GM18951 (cell line): ENCODE measurements around the gene MXRA8.

ENCODE experiments used
- POLR2A ChIP-seq: IDR thresholded peaks from 4 replicates; pipeline ENCODE4 v1.6.1; 2011; ENCODE audit warnings: mild to moderate bottlenecking; ENCODE audit not compliant: insufficient read length, insufficient read depth; ENCODE audit errors: extremely low read depth
- in situ Hi-C: fragments of 300-500 bp; cut with MboI; formaldehyde crosslinking; loops from one replicate; pipeline ENCODE4 v1.12.0; 2022; ENCODE audit warnings: low sequenced_read_pairs, mixed read lengths, inconsistent platforms; ENCODE audit not compliant: unreplicated experiment

The MXRA8 gene

GRCh38 chr1:1355416-1355815 lies 2.9 kb downstream of the MXRA8 start:
- no peak for TF ChIP-seq POLR2A
- in situ Hi-C loops, result no loop called here

GRCh38 chr1:1354271-1355247 lies 3.8 kb downstream of the MXRA8 start:
- in situ Hi-C loops, result no loop called here

DNA sequence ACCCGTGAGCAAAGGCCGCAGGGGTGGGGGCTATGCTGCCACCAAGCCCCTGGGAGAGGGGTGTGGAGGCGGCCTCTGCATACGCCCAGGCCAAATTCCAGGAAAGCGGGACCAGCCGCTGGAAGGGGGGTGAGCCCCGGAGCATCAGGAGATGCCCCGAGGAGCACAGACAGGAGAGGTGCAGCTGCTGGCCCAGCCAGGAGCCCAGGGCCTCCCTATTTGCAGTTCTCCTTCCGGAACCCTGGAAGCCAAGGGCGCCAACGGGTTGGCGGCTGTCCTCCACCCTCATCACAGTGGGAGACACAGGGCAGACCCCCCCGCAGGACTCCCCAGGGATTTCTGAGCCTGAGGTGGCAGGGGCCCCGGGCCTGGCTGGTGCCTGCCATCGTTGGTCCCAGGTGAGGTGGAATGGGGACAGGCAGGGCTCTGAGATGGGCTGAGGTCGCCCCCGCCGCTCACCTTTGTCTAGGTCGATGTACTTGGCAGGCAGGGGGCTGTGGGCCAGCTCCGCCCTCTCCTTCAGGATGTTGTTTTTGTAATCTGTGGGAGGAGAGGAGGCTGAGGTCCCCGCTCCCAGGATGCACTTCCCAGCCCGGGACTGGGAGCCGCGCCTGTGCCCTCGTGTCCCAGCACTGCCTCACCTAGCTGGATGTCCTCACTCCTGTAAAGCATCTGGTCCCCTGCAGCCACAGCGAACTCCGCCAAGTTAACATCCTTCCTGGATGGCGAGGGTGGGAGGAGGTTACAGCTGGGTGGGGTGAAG lies 4.8 kb downstream of the MXRA8 start:
- in situ Hi-C loops, result no loop called here

More at GRCh38 chr1:1354271-1355247, 3.8 kb downstream of the MXRA8 start:
- TF ChIP-seq POLR2A, result no peak

DNA sequence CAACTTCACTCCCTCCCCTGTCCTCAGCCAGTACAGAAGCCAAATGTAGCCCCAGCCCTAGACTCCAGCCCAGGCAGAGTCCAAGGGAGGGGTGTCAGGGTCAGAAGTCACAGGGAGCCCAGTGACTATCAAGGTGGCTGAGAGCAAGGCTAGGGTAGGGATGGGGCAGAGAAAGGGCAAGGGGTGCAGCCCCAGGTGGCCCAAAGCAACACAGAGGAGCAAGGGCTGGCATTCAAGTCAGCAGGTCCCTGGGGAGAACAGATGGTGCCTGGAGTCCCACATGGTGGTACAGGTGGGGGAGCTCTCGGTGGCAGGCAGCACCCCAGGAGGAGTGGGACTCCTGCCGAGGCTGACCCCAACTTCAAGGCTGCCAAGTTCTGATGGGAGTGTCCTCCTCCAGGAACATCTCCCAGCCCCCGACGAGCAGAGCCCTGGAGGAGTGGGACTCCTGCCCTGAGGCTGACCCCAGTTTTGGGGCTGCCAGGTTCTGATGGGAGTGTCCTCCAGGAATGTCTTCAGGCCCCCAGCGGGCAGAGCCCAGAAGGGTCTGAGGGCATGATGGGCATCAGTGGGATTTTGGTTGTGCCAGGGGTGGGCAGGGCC lies 5.5 kb downstream of the MXRA8 start:
- in situ Hi-C loops, result no loop called here
- TF ChIP-seq POLR2A, result no peak

More for the DNA sequence above, 4.8 kb downstream of the MXRA8 start:
- no peak for TF ChIP-seq POLR2A

DNA sequence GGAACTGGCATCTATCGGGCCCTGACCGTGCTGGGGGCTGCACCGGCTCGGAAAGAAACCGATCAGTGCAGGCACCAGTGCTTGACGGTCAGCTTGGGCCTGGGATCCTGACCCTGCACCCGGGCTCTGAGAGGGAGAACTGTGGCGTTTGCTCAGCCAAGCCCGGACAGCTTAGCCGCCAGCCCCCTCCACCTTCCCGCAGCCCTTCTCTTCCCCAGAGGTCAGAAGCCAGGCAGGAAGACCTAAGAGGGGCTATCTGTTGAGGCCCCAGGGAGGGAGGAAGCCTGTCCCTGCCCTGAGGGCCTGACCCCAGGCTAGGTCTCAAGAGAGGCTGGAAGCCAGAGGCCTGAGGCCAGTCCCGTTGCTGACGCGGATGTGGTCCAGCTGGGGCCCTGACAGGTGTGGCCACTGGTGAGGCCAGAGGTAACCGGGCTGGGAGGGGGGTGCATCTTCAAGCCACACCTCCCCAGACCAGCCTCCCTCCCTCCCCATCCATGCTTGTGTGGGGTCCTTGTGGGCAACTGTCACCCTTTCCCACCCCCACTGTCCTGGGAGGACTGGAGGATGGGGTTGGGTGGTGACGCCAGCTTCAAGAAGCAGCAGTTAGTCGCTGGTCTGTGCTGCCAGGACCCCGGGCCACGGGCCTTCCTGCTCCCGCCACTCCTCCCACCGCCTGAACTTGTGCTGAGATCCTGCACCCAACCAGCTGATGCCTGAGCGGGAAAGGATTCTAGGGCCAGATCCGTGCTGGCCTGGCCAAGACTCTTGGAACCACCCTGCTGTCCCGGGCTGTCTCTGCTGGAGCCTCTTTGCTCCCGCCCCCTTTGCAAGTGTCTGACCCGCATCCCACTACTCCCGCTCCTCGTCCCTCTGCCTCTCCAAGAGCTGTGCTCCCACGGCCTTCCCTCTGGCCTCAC lies 6.6 kb downstream of the MXRA8 start:
- in situ Hi-C loops, result no loop called here
- no peak for TF ChIP-seq POLR2A

DNA sequence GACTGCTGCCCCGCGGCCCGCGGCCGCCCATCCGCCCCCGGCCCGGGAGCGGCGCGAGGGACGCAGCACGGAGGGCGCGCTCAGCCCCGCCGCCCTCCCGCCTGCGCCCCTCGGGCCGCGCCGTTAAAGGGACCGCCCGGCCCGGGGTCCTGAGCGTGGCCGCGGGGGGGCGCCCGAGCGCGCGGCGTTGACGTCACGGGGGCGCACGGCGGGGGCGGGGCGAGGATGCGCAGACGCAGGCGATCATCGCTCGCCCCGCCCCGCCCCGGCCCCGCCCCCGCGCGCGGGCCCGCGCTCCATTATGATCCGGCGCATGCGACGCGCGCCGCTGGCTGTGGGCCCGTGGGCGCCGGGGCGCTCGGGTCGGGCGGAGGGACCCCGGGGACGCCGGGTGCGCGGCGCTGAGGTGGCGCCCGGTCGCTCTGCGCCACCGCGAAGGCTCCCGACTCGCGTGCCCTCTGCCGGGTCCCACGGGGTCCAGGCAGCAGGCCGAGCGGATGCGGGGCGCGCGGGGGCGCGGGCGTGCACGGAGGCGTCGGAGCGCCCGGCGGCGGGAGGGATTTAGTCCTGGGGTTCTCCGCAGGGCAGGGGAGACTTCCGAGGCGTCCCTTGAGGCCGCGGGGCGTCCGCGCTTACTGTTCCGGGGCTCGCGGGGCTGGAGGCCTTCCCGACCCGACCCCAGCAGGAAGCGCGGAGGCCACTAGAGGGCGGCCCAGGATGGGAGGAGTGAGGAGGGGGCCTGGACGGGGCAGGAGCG lies 8.9 kb downstream of the MXRA8 start, which contains the start of gene DVL1:
TSS of gene DVL1 (minus strand) at position 163 of the 757 bp plus-strand sequence. CDS start 353 bp downstream, outside the sequence.
- peak; percentile 79 for TF ChIP-seq POLR2A
- in situ Hi-C loops, result no loop called here

DNA sequence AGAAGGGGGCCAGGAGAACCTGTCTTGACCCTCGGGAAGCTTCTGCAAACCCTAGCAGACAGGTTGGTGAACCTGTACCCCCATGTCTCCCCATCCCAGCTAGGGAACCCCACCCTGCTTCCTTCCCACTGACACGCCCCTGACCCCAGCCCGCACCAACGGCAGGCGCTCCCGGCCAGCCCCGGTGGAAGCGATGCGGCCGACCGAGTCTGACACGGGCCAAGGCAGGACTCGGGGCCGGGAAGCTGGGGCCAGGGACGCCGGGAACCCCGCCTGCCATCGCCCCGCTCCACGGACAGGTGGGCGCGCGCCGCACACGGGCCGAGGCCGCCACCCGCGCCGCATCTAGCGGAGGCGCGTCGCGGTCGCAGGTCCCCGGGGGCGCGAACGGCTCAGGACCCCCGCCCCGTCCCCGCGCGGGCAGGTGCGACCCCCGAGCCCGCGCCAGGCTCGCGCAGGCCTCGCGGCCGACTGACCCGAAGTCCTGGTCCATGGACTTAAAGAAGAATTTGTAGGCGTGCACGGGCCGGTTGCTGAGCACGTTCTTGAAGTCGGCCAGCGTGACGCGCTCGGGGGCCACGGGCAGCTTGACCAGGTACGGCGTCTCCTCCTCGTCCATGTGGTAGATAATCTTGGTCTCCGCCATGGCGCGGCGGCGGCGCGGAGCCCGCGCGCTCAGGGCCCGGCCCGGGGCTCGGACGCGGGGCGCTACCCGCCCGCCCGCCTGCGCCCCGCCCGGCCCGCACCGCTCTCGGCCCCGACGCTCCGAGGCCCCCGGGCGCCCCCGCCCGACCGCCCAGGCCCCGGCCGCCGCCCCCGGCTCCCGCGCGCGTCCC lies 9.7 kb downstream of the MXRA8 start:
- in situ Hi-C loops, result no loop called here
- TF ChIP-seq POLR2A, result no peak

DNA sequence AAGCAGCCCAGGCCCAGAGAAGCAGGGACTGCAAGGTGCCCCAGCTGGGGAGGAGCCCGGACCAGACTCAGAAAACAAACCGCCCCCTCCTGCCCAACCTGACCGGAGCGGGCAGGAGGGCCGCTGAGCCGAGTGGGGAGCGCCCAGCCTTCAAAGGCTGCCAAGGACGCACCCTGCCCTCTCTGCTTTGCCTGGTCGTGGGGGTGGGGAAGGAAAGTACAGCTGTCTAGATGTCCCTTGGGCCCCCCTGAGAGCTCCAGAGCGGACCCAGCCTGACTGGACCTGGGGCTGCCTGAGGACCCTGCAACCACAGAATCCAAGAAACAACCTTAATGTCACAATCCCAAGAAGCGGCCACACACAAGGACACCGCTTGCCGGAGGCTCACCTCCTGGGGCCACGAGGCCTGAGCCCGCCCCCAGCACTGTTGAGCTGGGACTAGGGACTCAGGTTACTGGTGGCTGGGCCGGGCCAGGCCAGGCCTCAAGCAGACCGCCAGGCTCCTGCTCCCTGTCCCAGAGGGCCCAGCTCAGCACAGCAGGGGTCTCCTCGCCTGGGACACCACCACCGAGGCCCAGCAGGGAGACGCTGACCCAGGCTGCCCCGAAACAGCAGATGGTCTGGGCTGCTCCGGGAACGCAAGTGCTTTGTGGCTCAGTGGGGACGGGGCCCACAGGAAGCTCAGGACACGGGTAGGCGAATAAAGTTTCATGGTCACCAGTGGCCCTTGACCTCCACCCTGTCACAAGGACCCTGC lies 10.5 kb downstream of the MXRA8 start:
- in situ Hi-C loops, result no loop called here
- TF ChIP-seq POLR2A, result no peak

- in situ Hi-C loops, result no loop called here
- TF ChIP-seq POLR2A, result no peak
These were observed 11.2 kb downstream of the MXRA8 start for GRCh38 chr1:1347026-1347595.

DNA sequence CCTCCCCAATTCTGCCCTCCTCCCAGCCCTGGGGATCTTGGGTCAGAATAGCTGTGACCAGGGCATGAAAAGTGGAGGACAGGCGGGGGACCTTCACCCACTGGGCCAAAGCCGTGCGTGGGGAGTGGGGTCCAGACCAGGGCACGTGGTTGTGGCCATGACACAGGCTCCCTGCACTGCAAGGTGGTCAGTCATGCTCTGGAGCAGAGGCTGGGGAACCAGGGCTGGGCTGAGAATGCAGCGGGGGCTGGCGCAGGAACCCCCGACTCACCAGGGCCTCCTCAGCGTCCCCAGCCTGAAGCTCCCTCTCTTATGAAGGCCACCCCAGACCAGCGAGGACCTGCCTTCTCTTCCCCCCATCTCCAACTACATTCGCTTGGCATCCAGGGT lies 11.9 kb downstream of the MXRA8 start:
- in situ Hi-C loops, result no loop called here
- TF ChIP-seq POLR2A, result no peak
